Activated CD8-positive, alpha-beta memory T cell treated with anti-CD3 and anti-CD28 coated beads for 36 hours (primary cell): Measurements from ENCODE around the gene SHISA6. TPM values are rescaled to one million over a fixed set of nuclear protein-coding genes. Genes with fewer than 3 reads are reported as not detected.

Experiments
- CTCF ChIA-PET: fragments of 350-600 bp; sonication (Branson Sonifier 250); formaldehyde crosslinking; loops from one replicate; lab custom pipeline; 2021; ENCODE audit warnings: antibody characterized with exemption; lab: Charles Lee
- POLR2A ChIA-PET: fragments of 350-600 bp; sonication (Branson Sonifier 250); formaldehyde crosslinking; loops from one replicate; lab custom pipeline; 2021; ENCODE audit warnings: antibody characterized with exemption; lab: Charles Lee
- total RNA-seq, 2 experiments: library from RNA; stranded (reverse); gene quantifications; one replicate each; pipeline ENCODE4 v1.2.3, GENCODE V29; 2021

The SHISA6 gene
- total RNA-seq, 2 experiments from 2014 or later: not detected

DNA sequence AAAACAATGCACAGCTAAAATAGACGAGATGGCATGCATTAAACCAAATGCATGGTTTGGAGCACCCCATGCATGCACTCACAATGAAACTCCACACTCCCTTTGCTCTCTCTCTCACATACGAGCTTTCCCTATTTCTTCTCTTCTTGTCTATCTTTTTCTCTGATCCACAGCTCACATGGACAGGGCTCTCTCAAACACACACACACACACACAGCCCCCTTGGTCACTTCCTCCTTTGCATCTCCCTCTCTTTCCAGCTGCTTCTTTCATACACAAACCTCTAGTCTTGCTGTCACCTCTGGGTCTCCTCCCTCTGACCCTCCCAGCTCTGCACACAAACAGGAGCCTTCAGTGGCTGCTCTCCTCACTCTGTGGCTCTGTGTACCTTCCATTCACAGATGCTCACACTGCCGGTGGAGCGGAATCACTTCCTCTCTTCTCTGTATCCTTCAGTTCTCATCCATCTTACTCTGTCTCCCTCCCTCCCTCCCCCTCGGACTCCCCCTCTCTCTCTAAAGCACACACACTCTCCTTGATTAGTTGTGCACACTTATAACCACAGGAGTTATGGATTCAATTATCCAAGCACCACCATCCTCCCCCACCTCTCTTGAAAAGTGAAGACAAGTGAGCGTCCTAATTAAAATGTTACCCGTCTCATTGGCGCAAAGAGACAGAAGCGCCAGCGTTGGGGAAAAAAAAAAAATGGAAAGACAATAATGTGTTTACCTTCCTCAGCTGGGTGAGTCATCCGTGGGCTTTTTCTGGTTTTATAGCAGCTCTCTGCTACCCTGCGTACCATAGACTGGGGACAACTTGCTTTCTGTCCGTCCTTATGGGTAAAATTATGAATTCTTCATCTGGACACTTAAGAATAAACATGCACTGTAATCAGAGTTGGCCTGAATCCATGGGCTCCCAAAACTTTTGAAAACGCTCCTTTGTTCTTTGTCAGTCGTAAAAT lies 90.8 kb downstream of the SHISA6 start:
- POLR2A ChIA-PET: no interaction called here

DNA sequence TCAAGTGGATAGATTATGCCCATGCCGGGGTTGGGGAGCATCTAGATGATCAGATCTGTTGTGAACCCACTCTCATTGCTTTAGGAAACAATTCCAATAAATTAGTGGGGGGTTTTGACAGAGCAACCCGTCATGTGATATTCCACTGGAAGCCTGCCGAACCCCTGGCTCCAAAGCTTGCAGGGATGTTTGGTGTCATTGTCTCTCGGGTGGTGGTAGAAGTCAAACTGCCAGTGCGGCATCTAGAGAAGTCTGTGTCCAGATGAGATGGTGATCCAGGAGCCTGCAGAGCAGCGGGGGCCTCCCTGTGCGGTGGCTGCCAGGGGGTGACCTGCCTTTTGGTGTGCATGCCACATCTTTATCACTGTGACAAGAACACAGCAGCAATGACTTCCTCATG lies 91.7 kb downstream of the SHISA6 start:
- CTCF ChIA-PET: no interaction called here
- POLR2A ChIA-PET: no interaction called here

More for the DNA sequence above, 90.8 kb downstream of the SHISA6 start:
- CTCF ChIA-PET: no interaction called here

DNA sequence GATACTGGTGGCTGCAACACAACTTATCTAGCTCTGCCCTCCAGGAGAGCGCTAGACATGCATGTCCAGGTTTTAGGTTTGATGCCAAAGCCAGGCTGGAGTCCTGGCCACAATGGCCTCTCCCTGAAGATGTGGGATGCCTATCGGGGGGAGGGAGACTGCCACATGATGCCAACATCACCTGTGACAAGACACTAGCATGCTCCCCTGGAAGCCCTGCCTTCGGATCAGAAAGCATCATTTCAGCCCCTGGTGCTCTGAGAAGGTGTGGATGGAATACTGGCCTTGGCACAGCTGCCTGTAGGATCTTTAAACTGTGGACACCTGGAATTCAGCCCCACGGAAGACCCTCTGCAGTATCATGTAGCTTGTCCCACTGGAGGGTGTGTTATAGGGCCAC lies 93.5 kb downstream of the SHISA6 start:
- ChIA-PET POLR2A (no interaction called here), CTCF (no interaction called here)

DNA sequence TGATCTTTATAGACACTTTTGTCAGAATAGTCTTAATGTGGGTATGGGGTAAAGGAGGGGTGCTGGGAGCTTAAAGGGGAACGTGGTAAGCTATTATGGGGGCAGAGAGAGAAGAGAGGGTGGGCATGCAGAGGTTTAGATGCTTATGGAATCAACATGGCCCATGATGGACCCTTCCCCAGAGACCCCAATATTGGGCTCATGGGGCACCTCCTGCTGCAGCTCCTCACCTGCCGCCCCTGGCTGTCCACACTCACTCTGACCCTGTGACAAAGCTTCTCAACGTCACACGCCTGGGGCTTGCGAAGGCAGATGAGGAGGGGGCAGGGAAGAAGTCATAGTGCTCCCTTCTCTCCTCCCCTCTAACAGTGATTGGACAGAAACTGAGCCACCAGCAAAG lies 95.3 kb downstream of the SHISA6 start:
- POLR2A ChIA-PET: no interaction called here
- CTCF ChIA-PET: no interaction called here

DNA sequence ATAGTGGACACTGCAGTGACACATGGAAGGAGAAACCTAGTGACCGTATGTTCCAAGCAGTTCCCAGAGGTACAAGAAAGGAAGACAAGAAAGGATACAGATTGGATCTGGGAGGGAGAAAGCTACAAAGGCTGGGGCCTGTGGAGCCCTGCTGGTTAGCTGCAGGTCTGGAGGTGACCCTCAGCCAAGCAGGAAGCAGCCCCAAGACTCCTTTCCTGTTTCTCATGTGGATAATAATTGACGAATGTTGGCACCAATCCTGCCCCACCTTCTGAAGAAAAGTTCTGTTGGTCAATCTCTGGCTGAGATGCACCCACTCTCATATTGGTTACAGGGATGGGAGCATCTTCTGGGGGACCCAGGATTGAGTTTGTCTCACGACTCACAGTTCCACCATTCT lies 99.8 kb downstream of the SHISA6 start:
- CTCF ChIA-PET: no interaction called here

DNA sequence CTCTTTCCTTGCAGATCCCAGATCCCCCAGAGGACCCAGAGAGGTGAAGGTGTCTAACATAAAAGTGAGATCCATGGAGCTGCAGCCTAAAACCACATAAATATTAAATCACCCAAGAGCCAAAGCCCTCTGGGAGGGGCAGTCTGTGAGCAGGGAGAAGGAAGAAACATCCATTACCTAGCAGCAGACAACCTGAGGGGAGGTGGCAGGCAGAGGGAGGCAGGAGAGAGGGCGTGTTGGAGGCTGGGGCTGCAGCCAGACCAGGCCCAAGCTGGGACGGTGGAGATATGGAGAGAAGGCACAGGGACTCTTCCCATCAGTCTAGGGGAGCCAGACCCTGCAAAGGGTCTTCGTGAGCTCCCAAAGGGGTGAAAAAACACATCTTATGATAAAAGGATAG lies 101.1 kb downstream of the SHISA6 start:
- CTCF ChIA-PET: no interaction called here

More for the DNA sequence above, 99.8 kb downstream of the SHISA6 start:
- POLR2A ChIA-PET: no interaction called here

DNA sequence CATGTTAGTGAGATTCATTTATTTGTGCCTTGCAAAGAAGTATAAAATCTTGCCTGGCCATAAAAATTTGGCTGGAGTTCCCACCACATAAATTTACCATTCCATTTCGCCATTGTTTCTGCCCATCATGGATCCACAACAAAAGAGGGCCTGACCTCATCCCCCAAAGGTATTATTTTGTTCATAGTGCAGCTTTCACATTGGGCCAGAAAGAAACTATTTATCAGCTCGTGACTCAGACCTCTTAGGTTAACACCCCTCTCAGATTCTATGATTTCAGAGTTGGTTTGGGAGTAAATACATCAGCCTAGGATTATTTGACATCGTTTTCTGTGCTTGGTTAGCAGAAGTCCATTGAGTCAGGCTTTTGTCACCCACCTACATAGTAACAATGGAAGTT lies 108.1 kb downstream of the SHISA6 start:
- CTCF ChIA-PET: no interaction called here
- POLR2A ChIA-PET: no interaction called here

More for the DNA sequence above, 101.1 kb downstream of the SHISA6 start:
- POLR2A ChIA-PET: no interaction called here

DNA sequence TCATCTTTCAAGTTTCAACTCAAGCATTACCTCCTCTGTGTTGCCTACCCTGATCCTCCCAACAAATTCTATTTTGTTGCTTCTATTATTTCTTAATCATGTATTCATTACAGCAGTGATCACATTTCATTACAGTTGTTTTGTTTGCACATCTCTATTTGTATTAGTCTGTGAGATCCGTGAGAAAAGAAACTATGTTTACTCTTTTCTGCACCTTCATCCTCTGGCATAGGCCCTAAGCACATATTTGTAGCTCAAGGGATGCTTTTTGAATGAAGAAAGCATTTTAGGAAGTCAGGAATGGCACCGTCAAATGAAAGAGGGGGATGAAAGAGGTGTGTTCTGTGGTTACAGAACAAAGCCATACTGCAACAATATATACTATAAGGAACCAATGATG lies 110.5 kb downstream of the SHISA6 start:
- ChIA-PET CTCF (no interaction called here), POLR2A (no interaction called here)

DNA sequence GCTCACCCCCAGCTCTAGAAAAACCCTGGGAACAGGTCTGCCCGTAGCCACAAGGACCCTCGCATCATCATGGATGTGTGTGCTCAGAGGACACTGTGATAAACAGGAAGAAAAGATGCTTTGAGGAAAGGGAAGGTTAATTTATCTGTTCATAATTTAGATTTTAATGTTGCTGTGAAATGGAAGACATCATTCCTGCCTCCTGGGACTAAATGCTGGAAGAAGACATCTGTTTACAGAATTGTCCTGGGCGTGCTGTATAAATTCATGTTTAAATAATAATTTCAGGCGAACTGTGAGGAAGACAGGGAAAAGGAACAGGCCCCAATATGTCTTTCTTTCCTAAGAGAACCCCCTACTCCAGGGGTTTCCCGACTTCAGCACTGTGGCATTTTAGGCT lies 112.6 kb downstream of the SHISA6 start:
- CTCF ChIA-PET: no interaction called here
- POLR2A ChIA-PET: no interaction called here

DNA sequence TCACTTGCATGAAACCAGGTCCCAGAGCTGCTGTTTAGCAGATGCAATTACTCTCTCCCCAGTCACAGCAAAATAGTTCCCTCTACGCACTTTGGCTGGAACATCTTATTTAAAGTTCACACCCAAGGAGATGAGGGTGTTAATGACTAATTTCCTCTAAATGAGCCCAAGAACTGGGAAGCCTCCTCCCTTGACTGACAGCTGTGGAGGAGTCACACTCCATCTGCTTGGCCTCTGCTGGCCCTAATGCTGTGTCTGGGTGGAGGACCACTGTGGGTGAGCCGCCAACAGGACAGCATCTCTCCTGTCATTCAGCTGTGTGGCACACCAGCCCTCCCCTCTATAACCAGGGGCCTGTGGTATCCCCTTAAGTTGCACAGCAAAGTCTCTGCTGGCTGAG lies 115.4 kb downstream of the SHISA6 start:
- ChIA-PET CTCF (no interaction called here), POLR2A (no interaction called here)

DNA sequence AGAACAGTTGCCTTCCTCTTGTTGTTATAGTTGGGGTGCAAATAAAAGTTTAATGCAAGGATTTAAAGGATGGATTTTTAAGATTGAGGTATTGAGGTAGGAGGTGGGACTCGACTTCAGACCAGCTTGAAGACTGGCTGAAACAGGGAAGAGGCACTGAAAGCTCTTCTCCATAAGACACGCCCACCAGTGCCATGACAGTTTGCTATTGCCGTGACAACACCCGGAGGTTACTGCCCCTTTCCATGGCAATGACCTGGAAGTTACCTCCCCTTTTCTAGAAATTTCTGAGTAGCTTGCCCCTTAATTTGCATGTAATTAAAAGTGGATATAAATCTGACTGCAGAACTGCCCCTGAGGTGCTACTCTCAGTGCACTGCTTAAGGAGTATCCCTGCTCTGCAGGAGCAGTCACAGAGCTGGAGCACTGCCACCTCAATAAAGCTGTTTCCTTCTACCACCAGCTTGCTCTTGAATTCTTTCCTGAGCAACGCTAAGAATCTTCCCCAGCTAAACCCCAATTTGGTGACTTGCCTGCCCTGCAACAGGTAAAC lies 122.6 kb downstream of the SHISA6 start:
- POLR2A ChIA-PET: no interaction called here
- CTCF ChIA-PET: no interaction called here

DNA sequence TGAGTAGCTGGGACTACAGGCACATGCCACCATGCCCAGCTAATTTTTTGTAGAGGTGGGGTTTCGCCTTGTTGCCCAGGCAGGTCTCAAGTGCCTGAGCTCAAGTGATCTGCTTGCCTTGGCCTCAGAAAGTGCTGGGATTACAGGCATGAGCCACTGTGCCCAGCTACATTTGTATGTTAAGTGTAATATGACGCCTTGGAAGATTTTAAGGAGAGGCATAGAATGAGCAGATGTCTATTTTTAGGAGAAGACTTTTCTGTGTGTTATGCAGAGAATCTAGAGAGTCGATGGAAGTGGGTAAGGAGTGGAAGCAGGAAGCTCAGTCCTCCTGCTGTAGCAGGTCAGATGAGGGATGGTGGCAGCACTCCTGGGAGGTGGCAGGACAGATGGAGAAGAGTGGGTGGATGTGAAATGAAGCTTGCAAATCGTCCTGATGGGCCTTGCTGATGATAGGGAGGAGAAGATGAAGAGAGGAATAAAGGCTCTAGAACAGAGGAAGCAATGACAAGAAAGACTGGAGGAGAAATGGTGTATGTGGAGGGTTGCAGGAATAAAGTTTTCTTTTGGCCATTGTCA lies 125.3 kb downstream of the SHISA6 start:
- CTCF ChIA-PET: no interaction called here
- POLR2A ChIA-PET: no interaction called here

DNA sequence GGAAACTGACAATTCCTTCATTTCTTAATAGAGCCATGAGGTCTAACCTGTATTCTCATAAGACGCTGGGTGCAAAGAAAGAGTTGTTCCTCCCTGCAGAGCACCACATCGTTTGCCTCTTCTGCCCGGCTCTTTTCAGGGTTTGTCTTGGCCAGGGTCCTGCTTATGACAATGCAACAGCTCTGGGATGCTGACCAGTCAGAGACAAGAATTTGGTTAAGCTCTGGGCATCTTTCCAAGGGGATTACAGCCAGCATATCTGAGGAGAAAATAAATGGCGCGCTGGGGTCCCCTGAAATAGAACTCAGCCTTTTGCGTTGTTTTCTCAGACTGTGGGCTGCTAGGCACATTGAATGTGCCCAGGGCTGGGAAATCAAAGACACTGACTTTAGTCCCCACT lies 128.6 kb downstream of the SHISA6 start:
- ChIA-PET POLR2A (no interaction called here), CTCF (no interaction called here)

DNA sequence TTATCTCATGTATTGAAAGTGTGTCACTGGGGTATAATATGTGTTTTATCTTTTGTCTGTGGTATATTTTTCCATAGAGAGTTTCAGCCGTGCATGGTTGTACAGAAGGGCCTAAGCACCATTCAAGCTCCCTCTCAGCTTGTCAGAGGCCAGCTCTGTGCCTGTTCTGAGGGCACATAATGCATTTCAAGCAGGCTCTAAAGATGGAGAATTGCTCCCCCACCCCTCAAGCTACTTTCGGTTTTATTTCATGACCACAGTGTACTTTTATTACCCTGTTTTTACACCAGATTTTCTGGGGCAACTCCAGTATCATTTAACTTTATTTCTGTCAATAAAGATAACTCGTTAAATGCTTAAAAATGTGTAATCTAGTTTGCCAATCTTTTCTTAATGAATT lies 131.7 kb downstream of the SHISA6 start:
- ChIA-PET POLR2A (no interaction called here), CTCF (no interaction called here)

DNA sequence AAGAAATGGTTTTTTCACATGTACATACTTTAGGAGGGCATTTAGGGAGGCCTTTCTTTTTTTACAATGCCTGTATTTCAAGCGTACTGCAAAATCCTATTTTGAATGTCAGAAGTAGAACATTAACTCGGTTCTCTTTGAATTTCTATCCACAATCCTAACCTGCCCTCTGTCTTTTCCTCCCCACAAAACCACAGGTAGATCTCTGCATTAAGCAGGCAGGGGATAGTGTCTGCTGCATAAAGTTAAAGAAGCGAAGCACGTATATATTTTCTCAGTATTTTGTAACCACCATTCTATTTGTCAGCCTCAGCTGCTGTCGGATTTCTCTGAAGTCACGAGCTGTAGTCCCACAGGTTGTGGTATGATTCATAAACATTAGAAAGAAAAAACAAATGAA lies 137.5 kb downstream of the SHISA6 start:
- POLR2A ChIA-PET: no interaction called here
- CTCF ChIA-PET: no interaction called here

DNA sequence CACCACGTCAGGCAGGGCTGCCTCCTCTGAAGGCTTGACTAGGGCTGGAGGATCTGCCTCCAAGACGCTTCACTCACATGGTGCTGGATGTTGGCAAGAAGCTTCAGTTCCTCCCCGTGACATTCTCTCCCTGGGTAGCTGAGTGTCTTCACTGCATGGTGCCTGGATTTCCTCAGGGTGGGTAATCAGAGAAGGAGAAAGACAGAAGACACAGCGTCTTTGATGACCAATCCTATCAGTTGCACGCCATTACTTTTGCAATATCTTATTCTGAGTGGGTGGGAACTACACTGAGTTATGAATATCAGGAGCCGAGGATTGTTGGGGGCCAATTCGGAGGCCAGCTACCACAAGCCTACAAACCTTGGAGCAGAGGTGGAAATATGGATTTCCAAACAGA lies 139.7 kb downstream of the SHISA6 start:
- POLR2A ChIA-PET: no interaction called here
- CTCF ChIA-PET: no interaction called here

DNA sequence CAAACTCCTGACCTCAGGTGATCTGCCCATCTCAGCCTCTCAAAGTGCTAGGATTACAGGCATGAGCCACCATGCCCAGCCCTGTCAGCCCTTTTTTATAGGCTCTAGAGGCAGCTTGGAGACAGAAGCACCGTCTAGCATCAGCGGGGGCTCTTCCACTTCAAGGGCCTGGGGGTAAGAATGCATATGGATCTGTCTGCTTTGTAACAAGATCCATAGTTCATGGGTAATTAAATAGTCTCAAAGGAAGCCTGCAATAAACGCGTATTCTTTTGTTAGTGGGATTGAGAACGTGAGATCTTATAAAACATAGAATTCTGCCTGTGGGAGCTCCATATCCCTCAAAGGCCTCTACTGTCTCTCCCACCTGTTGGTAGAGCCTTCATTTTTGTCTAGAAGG lies 142.1 kb downstream of the SHISA6 start:
- CTCF ChIA-PET: no interaction called here
- POLR2A ChIA-PET: no interaction called here

DNA sequence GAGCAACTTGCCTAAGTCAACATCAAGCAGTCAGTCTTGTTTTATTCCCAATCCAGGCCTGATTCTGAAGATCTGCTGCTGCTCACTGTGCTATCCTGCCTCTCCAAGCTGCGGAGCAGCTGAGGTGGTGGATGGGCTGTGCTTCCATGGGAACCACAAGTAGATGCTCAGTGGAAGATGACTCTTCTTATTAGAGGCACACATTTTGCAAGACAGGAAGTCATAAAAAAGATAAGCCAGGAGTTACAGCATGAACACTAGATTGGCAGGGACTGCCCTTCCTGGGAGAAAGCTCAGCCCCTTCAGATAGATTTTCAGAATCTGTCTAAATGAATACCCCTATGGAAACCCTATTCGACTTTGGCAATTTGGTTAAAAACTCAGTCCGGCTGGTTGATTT lies 143.1 kb downstream of the SHISA6 start:
- ChIA-PET CTCF (no interaction called here), POLR2A (no interaction called here)

DNA sequence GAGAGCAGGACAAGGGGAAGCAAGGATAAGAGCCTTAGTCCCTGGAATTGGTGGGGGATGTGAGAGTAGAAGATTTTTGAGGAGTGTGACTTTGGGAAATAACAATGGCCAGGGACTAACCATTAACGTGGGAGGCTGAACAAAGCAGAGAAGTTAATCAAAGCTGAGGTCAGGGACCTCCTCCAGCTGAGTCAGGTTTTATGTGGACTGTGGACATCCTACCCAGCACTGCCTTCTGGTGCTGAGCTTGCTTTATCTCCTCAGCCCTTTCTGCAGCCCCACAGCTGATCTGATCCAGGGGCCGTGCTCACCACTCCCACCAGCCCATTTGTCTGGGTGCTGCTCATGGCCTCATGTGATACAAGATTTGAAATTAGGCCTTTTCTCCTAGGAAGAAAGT lies 146.6 kb downstream of the SHISA6 start:
- POLR2A ChIA-PET: no interaction called here

DNA sequence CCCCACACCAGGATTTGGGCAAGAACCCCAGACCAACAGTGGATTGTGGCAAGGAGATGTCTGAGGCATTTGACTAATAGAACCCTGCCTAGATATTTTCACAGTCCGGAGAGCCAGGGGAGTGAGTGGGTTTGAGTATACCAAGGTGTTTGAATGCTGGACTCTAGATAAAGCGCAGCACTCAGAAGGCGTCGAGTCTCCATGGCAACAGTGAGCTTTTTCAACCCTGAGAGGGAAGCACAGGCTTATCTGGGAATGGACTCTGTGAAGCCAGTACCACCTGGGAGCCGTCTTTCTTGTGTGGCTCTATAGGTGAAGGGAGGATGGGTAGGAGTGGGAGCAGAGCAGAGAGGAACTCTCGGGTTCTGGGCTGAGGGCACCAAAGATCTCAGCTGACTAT lies 147.0 kb downstream of the SHISA6 start:
- CTCF ChIA-PET: no interaction called here
- POLR2A ChIA-PET: no interaction called here

More for the DNA sequence above, 146.6 kb downstream of the SHISA6 start:
- CTCF ChIA-PET: no interaction called here

DNA sequence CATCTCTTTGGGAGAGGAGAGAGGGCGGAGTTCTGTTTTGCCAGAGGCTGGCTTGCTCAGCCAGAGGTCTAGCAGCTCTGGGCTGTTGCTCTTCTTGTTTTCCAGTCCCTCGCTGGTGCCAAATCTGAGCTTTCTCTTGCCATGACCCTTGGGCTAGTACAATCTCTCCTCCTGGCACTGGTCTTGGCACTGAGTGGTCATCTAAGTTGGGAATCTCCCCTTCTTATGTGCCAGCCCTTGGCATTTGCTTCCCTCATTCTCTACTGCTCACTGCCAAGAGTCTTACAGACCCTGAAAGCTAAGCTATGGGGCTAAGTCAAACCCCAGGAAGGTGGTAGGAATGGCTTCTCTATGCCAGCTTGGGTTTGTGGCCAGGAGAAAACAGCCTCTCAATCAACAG lies 148.6 kb downstream of the SHISA6 start:
- CTCF ChIA-PET: no interaction called here
- POLR2A ChIA-PET: no interaction called here
